Rectal smooth muscle tissue (tissue), 1 donor: ENCODE results near the gene OR51F1.
"Not testable (repeated sequence)": the region's sequence is repeated elsewhere in the genome, so short reads cannot be mapped to it uniquely, and the experiment has no call there.

Source experiments
- H3K27ac ChIP-seq: one replicate; pipeline ENCODE4 v1.7.0; 2013; ENCODE audit warnings: low read depth, low read length, inconsistent platforms
- H3K27me3 ChIP-seq: one replicate; pipeline ENCODE4 v1.7.0; 2013; ENCODE audit warnings: low read length; ENCODE audit not compliant: control insufficient read depth, insufficient read depth
- H3K36me3 ChIP-seq: one replicate; pipeline ENCODE4 v1.7.0; 2013; ENCODE audit warnings: low read length; ENCODE audit not compliant: control insufficient read depth, insufficient read depth
- H3K4me1 ChIP-seq: one replicate; pipeline ENCODE4 v1.7.0; 2013; ENCODE audit warnings: low read length; ENCODE audit not compliant: control insufficient read depth, insufficient read depth
- H3K4me3 ChIP-seq: one replicate; pipeline ENCODE4 v1.7.0; 2013; ENCODE audit warnings: low read length
- H3K9ac ChIP-seq: one replicate; pipeline ENCODE4 v1.7.0; 2013; ENCODE audit warnings: low read length

The OR51F1 gene, protein sequence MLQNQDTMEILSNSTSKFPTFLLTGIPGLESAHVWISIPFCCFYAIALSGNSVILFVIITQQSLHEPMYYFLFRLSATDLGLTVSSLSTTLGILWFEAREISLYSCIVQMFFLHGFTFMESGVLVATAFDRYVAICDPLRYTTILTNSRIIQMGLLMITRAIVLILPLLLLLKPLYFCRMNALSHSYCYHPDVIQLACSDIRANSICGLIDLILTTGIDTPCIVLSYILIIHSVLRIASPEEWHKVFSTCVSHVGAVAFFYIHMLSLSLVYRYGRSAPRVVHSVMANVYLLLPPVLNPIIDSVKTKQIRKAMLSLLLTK

DNA sequence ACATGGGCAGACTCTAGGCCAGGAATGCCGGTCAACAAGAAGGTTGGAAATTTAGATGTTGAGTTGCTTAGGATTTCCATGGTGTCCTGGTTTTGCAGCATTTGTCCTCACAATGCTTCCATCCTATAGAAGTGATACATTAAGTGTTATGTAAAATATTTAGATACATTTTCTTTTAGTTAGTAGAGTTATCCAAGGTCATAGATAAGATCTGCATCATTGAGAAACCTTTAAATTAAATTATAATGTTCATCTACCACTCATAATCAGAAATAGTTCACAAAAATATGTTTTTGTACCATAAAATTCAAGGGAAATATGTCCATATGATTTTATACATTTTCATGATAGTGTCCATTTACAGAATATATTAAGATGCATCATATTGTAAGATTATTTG lies at the start of gene OR51F1:
TSS of gene OR51F1 (minus strand) at position 101 of the 400 bp plus-strand sequence. CDS start at position 101, 0 bp downstream.
- H3K4me1 ChIP-seq, result no peaks in the 10 kb centered on the region
- no peaks in the 10 kb centered on the region for H3K27me3 ChIP-seq
- no peak within 1 kb of the TSS for H3K9ac ChIP-seq
- no peak within 1 kb of the TSS for H3K4me3 ChIP-seq
- H3K27ac ChIP-seq, result no peak within 1 kb of the TSS
- H3K36me3 ChIP-seq, result no peaks in the 10 kb centered on the region

DNA sequence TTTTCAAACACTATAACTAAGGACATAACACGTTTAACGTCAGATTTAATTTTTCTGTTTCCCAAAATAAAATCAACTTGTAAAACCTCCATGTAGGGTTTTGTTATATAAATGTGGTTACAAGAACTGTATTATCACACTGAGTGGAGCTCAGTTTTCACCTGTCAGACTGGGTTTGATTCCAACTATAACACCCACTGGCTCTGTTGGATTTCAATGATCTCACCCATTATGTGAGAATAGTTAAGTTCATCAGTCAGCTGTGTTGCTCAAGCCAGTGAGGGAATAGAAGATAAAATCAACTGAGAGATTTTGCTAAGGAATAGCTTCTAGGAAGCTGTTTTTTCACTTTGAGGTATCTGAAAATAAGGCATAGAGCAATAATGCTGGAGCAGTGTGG lies 39.5 kb upstream of the OR51F1 start:
- no peaks in the 10 kb centered on the region for H3K4me1 ChIP-seq
- no peak overlapping the region for H3K4me3 ChIP-seq
- no peaks in the 10 kb centered on the region for H3K27me3 ChIP-seq
- H3K36me3 ChIP-seq, result no peaks in the 10 kb centered on the region
- no peak overlapping the region for H3K9ac ChIP-seq
- no peak overlapping the region for H3K27ac ChIP-seq

DNA sequence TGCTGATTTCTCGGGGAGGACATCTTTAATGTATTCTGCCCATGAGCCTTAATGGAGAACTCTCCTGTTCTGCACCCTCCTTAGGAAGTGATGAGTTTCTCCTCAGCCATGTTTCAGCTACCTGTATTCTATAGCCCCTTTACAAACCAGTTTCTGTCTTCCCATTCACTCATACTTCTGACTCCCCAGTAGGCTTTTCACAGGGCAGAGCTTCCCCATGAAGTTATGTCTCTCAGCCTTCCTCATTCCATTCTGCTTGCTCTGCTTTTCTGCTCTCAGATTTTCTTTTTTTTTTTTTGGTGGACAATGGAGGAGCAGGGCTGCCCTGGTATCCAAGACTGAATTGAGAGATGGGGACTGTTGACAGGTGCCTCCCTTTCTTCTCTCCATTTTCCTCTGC lies 38.7 kb upstream of the OR51F1 start:
- no peak overlapping the region for H3K9ac ChIP-seq

GRCh38 chr11:4804280-4804679 lies 34.5 kb upstream of the OR51F1 start, which contains the start of gene OR52R1:
OR52R1 (minus strand) TSS chr11:4804380; CDS start chr11:4804380, 0 bp downstream.
- no peak within 1 kb of the TSS for H3K4me3 ChIP-seq
- no peak within 1 kb of the TSS for H3K9ac ChIP-seq
- no peak within 1 kb of the TSS for H3K27ac ChIP-seq
- no peaks in the 10 kb centered on the region for H3K4me1 ChIP-seq
- no peaks in the 10 kb centered on the region for H3K36me3 ChIP-seq
- H3K27me3 ChIP-seq, result no peaks in the 10 kb centered on the region

More for the DNA sequence above, 38.7 kb upstream of the OR51F1 start:
- no peak overlapping the region for H3K4me3 ChIP-seq
- no peak overlapping the region for H3K27ac ChIP-seq
- no peaks in the 10 kb centered on the region for H3K4me1 ChIP-seq
- no peaks in the 10 kb centered on the region for H3K27me3 ChIP-seq
- H3K36me3 ChIP-seq, result no peaks in the 10 kb centered on the region

GRCh38 chr11:4801316-4801715 lies 31.6 kb upstream of the OR51F1 start:
- not testable (repeated sequence) for H3K4me1 ChIP-seq, H3K27ac ChIP-seq, H3K36me3 ChIP-seq, H3K9ac ChIP-seq, H3K27me3 ChIP-seq, H3K4me3 ChIP-seq

DNA sequence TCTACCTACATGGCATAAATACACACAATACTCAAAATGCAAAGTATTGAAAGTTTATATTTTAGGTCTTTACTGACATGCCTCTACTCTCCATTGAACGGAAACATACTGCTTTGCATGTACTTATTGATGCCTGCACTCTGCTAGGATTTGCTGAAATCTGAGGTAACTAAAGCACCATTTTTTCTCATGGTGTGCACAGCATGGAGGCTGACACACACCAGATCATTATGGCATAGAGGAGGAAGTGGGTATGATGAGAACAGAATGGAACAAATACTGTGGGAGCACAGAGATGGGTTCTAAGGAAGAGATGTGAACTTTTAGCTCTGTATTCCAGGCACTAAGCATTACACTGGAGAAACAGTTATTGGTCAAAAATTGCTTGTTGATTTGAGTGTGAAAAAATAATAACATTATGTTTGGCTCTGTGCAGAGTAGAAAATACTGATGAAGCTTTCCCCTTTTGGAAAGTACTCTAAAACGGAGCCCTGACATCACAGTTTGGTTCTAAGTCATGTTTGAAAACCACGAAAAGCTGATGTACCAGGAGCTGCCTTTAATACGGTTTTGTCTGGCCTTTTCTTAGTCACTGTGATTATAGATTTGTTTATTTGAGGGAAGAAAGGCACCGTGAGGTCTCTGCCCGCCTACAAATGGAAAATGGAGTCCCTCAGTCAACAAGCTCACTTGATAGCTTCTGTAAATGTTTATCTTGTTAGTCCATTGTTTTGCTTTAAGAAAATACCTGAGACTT lies 28.9 kb upstream of the OR51F1 start:
- H3K4me1 ChIP-seq, result no peaks in the 10 kb centered on the region
- H3K27ac ChIP-seq, result no peak overlapping the region
- no peaks in the 10 kb centered on the region for H3K36me3 ChIP-seq
- H3K9ac ChIP-seq, result no peak overlapping the region
- no peak overlapping the region for H3K4me3 ChIP-seq
- H3K27me3 ChIP-seq, result no peaks in the 10 kb centered on the region

DNA sequence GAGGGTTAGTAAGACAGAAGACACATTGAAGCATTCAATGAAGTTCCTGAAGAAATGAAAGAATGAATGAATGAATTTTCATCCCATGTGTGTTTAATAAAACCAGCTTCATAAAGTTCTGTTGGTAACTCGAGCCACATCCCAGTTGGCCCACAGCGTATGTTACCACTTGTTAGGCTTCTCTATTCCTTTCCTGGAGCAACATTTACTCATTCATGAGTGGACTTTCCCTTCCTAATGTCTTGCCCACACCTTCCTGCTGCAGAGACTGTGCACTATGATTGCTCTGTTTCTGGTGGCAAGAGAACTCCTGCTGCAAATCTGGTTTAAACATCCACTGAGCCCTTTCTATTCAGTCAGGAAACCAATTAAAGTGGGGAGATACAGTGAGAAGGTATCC lies 27.5 kb upstream of the OR51F1 start:
- H3K4me1 ChIP-seq, result no peaks in the 10 kb centered on the region
- no peaks in the 10 kb centered on the region for H3K36me3 ChIP-seq
- H3K4me3 ChIP-seq, result no peak overlapping the region
- H3K27me3 ChIP-seq, result no peaks in the 10 kb centered on the region
- H3K9ac ChIP-seq, result no peak overlapping the region
- no peak overlapping the region for H3K27ac ChIP-seq

GRCh38 chr11:4782454-4782853 lies 12.7 kb upstream of the OR51F1 start:
- no peak overlapping the region for H3K4me3 ChIP-seq
- no peaks in the 10 kb centered on the region for H3K27me3 ChIP-seq
- H3K4me1 ChIP-seq, result no peaks in the 10 kb centered on the region
- no peak overlapping the region for H3K27ac ChIP-seq
- H3K9ac ChIP-seq, result no peak overlapping the region
- no peaks in the 10 kb centered on the region for H3K36me3 ChIP-seq

- Histone ChIP-seq H3K4me1 (no peaks in the 10 kb centered on the region), H3K4me3 (no peak overlapping the region), H3K27ac (no peak overlapping the region), H3K9ac (no peak overlapping the region), H3K27me3 (no peaks in the 10 kb centered on the region), H3K36me3 (no peaks in the 10 kb centered on the region)
These were observed 1.6 kb downstream of the OR51F1 start for GRCh38 chr11:4768094-4768493.

GRCh38 chr11:4766420-4767043 lies 3.2 kb downstream of the OR51F1 start:
- no peak overlapping the region for H3K27ac ChIP-seq
- no peak overlapping the region for H3K9ac ChIP-seq
- H3K4me3 ChIP-seq, result no peak overlapping the region
- no peaks in the 10 kb centered on the region for H3K36me3 ChIP-seq
- H3K4me1 ChIP-seq, result no peaks in the 10 kb centered on the region
- H3K27me3 ChIP-seq, result no peaks in the 10 kb centered on the region

- H3K9ac ChIP-seq, result no peak overlapping the region
- no peaks in the 10 kb centered on the region for H3K4me1 ChIP-seq
- no peaks in the 10 kb centered on the region for H3K27me3 ChIP-seq
- H3K4me3 ChIP-seq, result no peak overlapping the region
- no peaks in the 10 kb centered on the region for H3K36me3 ChIP-seq
- no peak overlapping the region for H3K27ac ChIP-seq
These were observed 6.6 kb downstream of the OR51F1 start for GRCh38 chr11:4763096-4763495.

DNA sequence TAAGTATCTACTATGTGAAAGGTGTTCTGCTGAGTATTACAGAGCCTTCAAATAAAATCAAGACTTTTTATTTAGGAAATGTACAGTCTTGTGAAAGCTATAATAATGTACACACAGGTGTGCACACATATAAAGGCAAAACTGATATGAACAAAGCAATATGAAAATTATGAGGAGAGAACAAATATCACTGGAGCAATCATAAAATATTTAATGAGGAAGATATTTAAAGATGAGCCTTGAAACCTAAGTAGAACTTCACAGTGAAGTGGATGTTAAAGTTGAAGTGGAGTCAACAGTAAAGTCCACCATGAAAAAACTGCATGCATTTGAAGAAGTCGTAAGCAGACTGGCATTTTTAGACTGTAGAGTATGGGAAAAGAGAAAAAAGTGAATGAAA lies 18.5 kb downstream of the OR51F1 start:
- Histone ChIP-seq H3K9ac (no peak overlapping the region), H3K4me1 (no peaks in the 10 kb centered on the region), H3K36me3 (no peaks in the 10 kb centered on the region), H3K4me3 (no peak overlapping the region), H3K27ac (no peak overlapping the region), H3K27me3 (no peaks in the 10 kb centered on the region)
